ENCODE results near the gene UMODL1. TPM values are rescaled to one million over a fixed set of nuclear protein-coding genes. Genes with fewer than 3 reads are reported as not detected.

UMODL1 gene
- total and polyA plus RNA-seq, 2 experiments from 2014 or later: 0.15 to 0.47 TPM

- 83% methylated on average over 18 of the region's 19 CpGs for WGBS (ENCODE audit: low lambda C conversion rate, missing lambda C conversion rate)
- Histone ChIP-seq H3K9me3 (ENCODE audit: low read depth) (no peaks in the 10 kb centered on the region), H3K36me3 (replicated peaks; ENCODE audit: insufficient read depth, low read depth) (no peaks in the 10 kb centered on the region), H2AFZ (no peak overlapping the region), H3K9me2 (replicated peaks; ENCODE audit: insufficient read depth) (no peaks in the 10 kb centered on the region), H3K79me2 (no peaks in the 10 kb centered on the region), H3K27ac (no peak overlapping the region), H3K27me3 (no peaks in the 10 kb centered on the region), H3K4me1 (ENCODE audit: insufficient read depth) (no peaks in the 10 kb centered on the region), H3K4me2 (no peak overlapping the region), H3K4me3 (no peak overlapping the region), H4K20me1 (ENCODE audit: insufficient read depth, poor library complexity, severe bottlenecking) (no peaks in the 10 kb centered on the region)
- TF ChIP-seq EZH2phosphoT487 (IDR thresholded peaks at IDR 0.05; ENCODE audit: low read depth, severe bottlenecking, unreplicated experiment) (no peak), EZH2 (IDR thresholded peaks at IDR 0.05; ENCODE audit: borderline replicate concordance) (no peak)
- DNase-seq (ENCODE audit: low spot score): no peak
Measured at GRCh38 chr21:42124826-42125570, 53.9 kb downstream of the UMODL1 start.

- DNase-seq (ENCODE audit: low spot score): peak; percentile 61
- H2AFZ ChIP-seq: no peak overlapping the region
- H3K4me2 ChIP-seq: no peak overlapping the region
Measured at GRCh38 chr21:42125571-42126544, 54.7 kb downstream of the UMODL1 start.

GRCh38 chr21:42127164-42128150 is 56.3 kb downstream of the UMODL1 start:
- TF ChIP-seq EZH2phosphoT487 (IDR thresholded peaks at IDR 0.05; ENCODE audit: low read depth, severe bottlenecking, unreplicated experiment): no peak
- TF ChIP-seq EZH2 (IDR thresholded peaks at IDR 0.05; ENCODE audit: borderline replicate concordance): no peak
- TF ChIP-seq CTCF (IDR thresholded peaks at IDR 0.05; ENCODE audit: poor library complexity): no peak
- Histone ChIP-seq H3K27ac (no peak overlapping the region), H3K36me3 (replicated peaks; ENCODE audit: insufficient read depth, low read depth) (no peaks in the 10 kb centered on the region), H2AFZ (no peak overlapping the region), H3K4me3 (no peak overlapping the region), H3K4me2 (no peak overlapping the region), H3K4me1 (ENCODE audit: insufficient read depth) (no peaks in the 10 kb centered on the region), H4K20me1 (ENCODE audit: insufficient read depth, poor library complexity, severe bottlenecking) (no peaks in the 10 kb centered on the region), H3K9me3 (ENCODE audit: low read depth) (no peaks in the 10 kb centered on the region), H3K27me3 (no peaks in the 10 kb centered on the region), H3K79me2 (no peaks in the 10 kb centered on the region), H3K9me2 (replicated peaks; ENCODE audit: insufficient read depth) (no peaks in the 10 kb centered on the region)
- no peak for DNase-seq (ENCODE audit: low spot score)
- 89% methylated on average over 36 of the region's 36 CpGs for WGBS (ENCODE audit: low lambda C conversion rate, missing lambda C conversion rate)

More at GRCh38 chr21:42125571-42126544, 54.7 kb downstream of the UMODL1 start:
- H3K27me3 ChIP-seq: no peaks in the 10 kb centered on the region
- TF ChIP-seq EZH2phosphoT487 (IDR thresholded peaks at IDR 0.05; ENCODE audit: low read depth, severe bottlenecking, unreplicated experiment) (no peak), CTCF (IDR thresholded peaks at IDR 0.05; ENCODE audit: poor library complexity) (peak; percentile 37)
- H3K27ac ChIP-seq: no peak overlapping the region
- no peaks in the 10 kb centered on the region for H3K36me3 ChIP-seq (replicated peaks; ENCODE audit: insufficient read depth, low read depth)
- no peaks in the 10 kb centered on the region for H3K9me2 ChIP-seq (replicated peaks; ENCODE audit: insufficient read depth)
- H3K9me3 ChIP-seq (ENCODE audit: low read depth): no peaks in the 10 kb centered on the region
- H4K20me1 ChIP-seq (ENCODE audit: insufficient read depth, poor library complexity, severe bottlenecking): no peaks in the 10 kb centered on the region
- H3K4me1 ChIP-seq (ENCODE audit: insufficient read depth): no peaks in the 10 kb centered on the region
- H3K4me3 ChIP-seq: no peak overlapping the region
- no peaks in the 10 kb centered on the region for H3K79me2 ChIP-seq
- WGBS (ENCODE audit: low lambda C conversion rate, missing lambda C conversion rate): 74% methylated on average over 29 of the region's 29 CpGs
